Measurements from ENCODE around the gene FAU.
A peak's percentile ranks its signal among the peaks of the same experiment; 100 is the strongest.
"Not testable (repeated sequence)": the region's sequence is repeated elsewhere in the genome, so short reads cannot be mapped to it uniquely, and the experiment has no call there.

Gene FAU

DNA sequence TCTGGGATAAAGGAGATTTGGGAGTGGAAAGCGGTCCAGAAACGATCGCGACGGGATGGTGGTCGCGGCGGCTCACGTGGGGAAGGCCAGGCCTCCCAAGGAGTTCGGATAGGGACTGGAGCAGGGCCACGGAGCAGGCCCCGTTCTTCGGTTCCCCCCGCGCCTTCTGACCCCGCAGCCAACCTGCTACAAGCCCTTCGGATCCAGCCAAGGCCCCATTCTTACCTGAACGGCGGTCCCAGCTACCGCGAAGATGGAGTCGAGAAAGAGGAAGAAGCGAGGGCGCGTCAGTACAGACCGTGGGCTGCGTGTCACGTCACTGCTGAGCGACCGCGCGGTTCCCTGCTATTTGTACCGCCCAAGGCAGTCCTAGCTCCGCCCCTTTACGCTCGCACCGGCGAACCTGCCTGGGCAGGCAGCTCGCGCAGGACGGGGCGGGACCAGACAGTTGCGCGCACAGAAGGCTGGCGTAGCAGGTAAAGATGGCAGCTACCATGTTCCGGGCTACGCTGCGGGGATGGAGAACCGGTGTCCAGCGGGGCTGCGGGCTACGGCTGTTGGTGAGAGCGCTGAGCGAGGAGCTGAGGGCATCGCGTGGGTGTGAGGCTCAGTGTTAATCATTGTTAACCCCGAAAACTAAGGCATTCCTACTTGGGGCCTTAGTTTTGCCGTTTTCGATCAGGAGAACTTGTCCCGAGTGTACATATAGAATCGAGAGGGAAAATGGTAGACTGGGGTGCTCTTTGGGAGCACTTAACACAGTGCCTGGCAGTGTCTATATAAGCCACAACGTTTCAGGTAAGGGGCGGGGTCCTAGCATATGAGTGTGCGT, at the start of gene FAU, which contains the start of gene MRPL49:
Gene FAU, minus strand, starts transcription at position 270 of the 832 bp plus-strand sequence. CDS start 321 bp downstream, outside the sequence.
Gene MRPL49, plus strand, starts transcription at position 457 of the 832 bp plus-strand sequence. Its CDS starts 26 bp downstream, at position 483.
- DNase-seq (ENCODE audit: low spot score) = peak; percentile 98

DNA sequence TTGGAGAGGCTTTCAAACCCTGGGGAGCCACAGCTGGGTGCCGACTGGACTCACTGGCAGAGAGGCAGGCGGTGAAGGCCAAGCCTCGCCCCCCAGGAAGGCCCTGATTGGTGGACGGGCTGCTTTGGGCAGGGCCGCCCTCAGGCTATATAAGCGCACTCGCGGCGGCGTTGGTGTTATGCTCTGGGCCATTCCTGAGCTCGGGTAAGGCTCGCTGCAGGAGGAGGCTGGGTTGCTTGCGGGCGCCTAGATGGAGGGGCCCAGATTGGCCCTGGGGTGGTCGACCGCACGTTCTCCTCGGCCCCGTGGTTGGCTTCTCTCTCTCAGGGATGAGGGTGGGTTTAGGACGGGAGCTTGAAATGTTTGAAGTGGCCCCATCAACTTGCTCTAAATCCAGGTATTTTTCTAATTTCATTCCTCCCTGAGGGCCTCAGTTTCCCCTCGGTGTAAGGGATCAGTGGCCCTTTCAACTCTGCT, 48.2 kb upstream of the FAU start, which contains the start of gene SPDYC:
Gene SPDYC, plus strand, starts transcription at position 176 of the 477 bp plus-strand sequence. CDS start 1,125 bp downstream, outside the sequence.
- peak; percentile 46 for DNase-seq (ENCODE audit: low spot score)

DNA sequence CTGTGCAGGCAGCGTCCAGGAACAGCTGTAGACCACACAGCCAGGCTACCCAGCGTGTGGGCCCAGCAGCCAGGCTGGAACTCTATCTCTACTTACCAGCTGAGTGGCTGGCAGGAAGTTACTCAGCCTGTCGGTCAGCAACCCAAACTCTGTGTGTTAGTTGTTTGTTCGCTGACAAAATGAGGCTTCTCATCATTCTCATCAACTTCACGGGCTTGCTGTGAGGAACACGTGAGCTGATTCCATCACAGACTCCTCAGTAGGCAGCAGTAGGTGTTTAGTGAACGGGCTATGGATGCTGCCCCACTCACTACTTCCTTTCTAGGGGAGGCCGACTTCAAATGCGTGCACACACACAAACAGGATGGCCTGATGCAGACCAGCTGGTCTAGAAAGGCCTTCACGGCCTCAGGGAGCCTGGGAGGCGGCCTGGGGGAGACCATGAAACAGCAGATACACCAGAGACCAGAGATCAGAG, 47.3 kb upstream of the FAU start:
- DNase-seq (ENCODE audit: low spot score) = no peak

DNA sequence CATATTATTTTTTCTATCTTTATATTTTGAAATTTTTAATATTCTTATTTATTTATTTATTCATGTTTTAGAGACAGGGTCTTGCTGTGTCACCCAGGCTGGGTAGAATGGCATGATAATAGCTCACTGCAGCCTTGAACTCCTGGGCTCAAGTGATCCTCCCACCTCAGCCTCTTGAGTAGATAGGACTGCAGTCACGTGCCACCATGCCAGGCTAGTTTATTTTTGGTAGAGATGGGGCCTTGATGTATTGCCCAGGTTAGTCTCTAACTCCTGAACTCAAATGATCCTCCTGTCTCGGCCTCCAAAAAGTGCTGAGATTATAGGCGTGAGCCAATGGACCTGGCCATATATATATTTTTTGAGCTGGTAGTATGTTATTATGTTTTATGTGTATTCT, 45.7 kb upstream of the FAU start:
- DNase-seq (ENCODE audit: low spot score) = no peak

DNA sequence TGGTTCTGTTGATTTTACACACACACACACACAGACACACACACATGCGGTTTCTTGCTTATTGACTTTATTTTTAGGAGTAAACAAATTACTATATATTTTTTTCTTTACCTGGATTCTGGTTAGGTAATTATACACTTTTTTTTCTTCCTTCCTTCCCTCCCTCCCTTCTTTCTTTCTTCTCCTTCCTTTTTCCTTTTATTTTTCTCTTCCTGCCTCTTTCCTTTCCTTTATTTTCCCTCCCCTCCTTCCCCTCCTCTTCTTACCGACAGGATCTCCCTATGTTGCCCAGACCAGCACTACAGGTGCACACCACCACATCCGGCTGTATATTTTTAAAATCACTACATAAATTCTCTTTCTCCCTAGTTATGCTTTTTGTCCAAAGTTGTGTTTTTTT, 45.0 kb upstream of the FAU start:
- no peak for DNase-seq (ENCODE audit: low spot score)

DNA sequence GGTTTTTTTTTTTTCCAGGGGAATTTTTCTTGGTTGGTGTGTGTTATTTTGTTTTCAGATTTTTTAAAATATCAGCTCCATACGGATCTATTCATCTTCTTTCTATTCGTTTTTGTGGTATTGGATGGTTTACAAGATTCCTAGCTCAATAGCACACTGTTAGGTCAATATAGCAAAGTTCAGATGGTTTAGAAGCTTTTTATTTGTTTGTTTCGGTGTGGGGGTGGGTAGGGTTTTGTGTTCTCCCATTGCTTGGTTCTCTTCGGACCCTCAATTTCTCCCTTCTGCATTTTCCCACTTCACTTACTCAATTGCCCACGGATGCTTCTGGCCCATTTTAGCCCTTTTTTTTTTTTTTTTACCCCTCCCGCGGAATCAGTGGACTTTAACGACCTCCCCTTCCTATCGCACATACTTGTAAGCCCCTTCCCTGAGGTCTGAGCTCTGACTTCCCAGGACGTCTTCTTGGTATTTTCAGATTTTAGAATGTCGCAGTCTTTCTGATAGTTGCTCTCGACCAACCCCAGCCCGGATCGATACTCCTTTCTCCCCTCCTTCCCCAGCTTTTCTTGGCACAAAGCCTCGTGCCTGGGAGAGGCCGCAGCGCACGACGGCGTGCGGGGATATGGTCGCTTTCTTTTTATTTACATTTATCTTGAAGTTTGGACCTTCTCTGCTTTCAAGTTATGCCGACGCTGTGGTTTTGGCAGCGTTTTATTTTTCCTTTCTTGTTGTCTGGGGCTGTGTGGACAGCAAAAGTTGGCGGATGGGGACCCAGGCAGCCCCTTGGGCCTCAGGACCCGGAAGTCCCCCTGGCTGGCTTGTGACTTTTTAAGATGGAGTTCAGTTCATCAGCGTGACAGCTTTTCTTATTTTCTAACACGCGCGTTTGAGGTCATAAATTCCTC, 43.7 kb upstream of the FAU start:
- no peak for DNase-seq (ENCODE audit: low spot score)

DNA sequence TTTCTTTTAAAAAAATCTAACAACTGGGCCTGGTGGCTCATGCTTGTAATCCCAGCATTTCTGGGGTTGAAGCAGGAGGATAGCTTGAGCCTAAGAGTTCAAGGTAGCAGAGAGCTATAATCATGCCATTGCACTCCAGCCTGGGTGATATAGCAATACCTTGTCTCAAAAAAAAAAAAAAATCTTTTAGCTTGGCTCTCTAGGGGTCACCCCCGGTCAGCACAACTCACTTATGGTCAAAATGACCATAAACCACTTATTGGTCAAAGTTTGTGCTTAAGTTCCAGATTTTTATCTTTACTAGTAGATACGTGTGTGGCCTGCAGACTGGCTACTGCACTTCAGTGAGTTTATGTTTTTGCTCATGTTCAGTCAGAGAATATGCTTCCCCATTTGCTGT, 41.8 kb upstream of the FAU start:
- no peak for DNase-seq (ENCODE audit: low spot score)

DNA sequence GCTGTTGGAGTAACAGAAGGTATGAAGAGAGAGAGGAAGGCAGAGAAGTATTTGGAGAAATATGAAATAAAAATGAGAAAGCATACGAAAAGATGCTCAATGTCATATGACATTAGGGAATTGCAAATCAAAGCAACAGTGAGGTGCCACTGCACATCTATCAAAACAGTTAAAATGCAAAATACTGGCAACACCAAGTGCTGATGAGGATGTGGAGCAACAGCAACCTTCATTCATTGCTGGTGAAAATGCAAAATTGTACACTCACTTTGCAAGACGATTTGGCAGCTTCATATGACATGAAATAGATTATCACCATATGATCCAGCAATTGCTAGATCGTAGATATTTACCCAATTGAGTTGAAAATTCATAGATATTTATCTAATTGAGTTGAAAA, 38.7 kb upstream of the FAU start:
- no peak for DNase-seq (ENCODE audit: low spot score)

DNA sequence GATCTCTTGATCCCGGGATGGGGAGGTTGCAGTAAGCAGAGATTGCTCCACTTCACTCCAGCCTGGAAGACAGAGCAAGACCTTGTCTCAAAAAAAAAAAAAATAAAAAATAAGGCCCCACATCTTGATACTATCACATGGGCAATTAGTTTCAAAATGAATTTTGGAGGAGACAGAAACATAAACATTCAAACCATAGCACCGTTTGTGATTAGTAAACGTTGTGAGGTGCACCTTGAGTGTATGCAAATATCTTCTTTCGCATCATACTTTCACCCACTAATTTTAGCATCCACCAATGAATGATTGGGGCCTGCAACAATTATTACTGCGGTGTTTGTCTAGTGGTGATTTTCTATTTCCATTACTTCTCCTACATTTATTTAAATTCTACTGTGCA, 37.1 kb upstream of the FAU start:
- no peak for DNase-seq (ENCODE audit: low spot score)

DNA sequence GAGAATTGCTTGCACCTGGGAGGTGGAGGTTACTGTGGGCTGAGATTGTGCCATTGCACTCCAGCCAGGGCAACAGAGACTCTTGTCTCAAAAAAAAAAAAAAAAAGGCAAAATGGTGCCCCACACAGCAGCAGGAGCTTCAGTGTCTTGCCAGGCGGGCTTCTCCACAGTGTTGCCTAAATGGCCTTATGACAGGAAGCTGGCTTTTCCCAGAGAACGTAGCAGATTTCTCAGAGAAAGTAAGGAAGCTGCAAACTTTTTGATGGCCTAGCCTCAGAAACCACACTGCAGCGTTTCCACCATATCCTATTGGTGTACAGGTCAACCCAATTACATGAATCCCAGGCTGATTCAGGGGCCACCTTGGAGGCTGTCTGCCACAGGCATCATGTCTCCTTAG, 35.4 kb upstream of the FAU start:
- DNase-seq (ENCODE audit: low spot score) = no peak

DNA sequence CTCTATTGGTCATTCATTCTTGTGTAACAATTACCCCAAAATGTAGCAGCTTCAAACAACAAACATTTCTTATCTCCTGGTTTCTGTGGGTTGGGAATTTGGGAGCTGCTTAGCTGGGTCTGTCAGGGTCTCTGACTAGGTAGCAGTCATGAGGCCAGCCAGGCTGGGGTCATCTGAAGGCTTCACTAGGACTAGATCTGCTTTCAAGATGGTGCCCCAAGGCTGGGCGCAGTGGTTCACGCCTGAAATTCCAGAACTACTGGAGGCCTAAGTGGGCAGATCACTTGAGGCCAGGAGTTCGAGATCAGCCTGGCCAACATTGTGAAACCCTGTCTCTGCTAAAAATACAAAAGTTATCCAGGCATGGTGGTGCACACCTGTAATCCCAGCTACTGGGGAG, 35.0 kb upstream of the FAU start:
- no peak for DNase-seq (ENCODE audit: low spot score)

DNA sequence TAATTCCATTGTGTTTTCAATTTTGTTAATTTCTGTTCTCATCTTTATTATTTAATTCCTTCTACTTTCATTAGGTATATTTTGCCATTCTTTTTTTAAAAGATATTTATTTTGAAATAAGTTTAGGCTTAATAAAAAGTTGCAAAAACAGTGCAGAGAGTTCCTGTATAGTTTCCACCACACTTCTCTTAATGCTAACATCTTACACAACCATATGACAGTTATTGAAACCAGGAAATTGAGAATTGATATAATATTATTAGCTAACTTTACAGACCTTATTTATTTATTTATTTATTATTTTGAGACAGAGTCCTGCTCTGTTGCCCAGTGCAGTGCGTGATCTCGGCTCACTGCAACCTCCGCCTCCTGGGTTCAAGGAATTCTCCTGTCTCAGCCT, 34.3 kb upstream of the FAU start:
- no peak for DNase-seq (ENCODE audit: low spot score)

DNA sequence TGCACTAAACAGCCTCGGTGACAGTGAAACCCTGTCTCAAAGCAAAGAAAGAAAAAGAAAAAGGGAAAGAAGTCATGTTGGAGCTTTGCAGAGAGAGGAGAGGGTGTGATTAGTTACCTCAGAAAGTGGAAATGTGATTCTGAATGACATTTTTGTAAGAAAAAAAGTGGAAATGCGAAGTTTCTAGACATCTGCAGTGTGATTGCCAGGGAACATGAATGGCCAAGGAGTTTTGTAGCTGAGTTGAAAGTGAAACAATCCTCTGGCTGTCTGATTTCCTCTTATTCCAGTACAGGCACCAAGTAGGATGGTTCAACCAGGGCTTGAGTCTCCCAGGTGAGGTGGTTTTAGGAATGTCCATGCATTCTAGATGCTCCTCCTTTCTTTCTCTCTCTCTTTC, 30.2 kb upstream of the FAU start:
- no peak for DNase-seq (ENCODE audit: low spot score)

DNA sequence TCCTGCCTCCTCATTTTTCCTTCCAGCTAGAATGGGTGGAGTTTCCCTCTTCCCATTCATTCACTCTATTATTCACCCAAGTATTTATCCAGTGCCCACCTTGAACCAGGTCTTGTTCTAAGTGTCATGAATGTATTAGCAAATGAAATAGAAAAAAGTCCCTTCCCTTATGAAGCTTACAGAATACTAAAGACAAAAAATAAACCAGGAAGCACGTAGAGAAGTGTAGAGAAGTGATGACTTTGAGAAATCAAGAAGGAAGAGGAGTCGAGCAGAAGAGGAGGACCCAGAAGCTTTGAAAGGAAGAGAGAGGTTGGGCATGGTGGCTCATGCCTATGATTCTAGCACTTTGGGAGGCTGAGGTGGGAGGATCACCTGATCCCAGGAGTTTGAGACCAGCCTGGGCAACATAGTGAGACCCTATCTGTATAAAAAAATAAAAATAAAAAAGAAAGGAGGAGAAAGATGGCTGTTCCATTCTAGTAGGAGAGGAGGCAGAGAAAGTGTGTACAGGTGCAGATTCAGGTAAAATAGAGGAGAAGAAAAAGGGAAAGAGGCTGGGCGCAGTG, 29.5 kb upstream of the FAU start:
- DNase-seq (ENCODE audit: low spot score) = no peak

DNA sequence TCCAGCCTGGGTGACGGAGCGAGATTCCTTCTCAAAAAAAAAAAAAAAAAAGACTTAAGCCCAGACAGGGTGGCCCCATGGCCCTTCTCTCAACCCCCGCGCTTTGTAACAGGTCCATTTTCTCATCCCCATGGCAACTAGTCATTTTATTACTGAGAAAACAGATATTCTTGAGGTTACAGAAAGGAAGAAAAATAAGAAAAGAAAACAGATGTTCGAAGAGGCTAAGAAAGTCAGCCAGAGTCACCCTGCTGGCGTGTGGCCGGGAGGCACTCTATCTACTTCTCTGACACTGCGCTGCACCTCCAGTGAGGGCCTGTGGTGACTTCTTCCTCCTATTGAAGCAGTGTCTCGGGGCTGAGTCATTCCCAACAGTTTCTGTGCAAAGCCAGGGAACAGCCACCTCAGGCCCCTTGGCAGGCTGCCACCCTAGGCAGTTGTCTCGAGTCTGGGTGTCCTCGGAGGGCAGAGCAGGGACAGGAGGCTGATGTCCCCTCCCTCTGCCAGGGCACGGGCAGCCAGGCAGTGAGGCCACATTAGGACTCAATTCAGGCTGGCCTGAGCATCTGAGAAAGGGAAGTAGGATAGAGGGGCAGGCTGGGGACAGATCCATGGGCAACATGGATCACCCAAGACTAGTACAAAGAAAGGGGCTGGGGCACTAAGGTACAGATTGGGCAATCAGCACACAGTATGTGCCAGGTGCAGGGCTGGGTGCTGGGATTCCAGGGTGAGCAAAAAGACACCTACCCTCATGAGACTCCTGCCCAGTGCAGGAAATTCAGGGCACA, 28.8 kb upstream of the FAU start:
- peak; percentile 22 for DNase-seq (ENCODE audit: low spot score)

DNA sequence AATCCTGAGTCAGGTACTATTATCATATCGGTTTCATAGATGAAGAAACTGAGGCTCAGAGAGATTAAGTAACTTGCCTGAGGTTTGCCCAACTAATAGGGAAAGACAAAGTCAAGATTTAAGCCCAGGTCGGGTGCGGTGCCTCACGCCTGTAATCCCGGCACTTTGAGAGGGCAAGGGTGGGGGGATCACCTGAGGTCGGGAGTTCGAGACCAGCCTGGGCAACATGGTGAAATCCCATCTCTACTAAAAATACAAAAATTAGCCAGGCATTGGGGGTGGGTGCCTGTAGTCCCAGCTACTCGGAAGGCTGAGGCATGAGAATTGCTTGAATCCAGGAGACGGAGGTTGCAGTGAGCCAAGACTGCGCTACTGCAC, 28.2 kb upstream of the FAU start:
- not testable (repeated sequence) for DNase-seq (ENCODE audit: low spot score)

DNA sequence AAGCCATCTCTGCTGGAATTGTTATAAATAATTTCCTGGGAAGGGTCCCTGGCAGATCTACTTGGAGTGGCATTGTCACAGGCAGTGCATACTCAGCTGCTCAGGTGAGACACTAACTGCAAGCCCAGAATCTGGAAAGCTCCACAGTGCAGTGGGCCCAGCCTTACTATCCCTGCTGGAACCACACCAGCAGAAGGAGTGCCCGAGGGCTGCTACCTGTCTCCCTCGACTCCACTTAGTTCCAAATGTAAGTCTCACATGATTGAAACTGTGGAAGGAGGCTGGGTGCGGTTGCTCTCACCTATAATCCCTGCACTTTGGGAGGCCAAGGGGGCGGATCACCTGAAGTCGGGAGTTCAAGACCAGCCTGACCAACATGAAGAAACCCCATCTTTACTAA, 26.7 kb upstream of the FAU start:
- DNase-seq (ENCODE audit: low spot score) = no peak

DNA sequence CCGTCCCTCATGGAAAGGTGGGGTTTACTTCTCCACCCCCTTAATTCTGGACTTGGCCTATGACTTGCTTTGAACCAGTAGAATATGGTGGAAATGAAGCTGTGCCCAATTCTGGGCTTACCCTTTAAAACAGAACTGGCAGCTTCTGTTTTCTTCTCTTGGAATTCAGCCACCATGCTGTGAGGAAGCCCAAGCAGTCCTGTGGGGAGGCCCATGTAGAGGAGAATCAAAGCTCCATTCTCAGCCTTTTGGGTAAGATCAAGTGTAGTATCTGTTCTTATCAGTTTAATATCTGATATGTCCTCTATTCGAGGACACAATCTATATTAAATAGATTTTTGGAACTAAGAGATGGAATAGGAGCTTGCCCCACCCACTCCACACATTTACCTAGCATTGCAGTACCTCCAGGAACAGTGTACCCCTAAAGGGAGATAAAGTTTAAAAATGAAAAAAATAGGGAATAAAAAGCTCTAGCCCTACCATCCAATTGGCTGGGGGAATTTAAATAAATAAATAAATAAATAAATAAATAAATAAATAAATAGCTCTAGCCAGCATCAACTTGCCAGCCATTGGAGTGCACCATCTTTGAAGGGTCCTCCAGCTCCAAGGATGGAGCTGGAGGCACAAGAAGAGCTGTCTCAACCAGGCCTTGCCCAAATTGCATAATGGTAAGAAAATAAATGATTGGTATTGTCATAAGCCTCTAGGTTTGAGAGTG, 25.6 kb upstream of the FAU start:
- DNase-seq (ENCODE audit: low spot score) = no peak

DNA sequence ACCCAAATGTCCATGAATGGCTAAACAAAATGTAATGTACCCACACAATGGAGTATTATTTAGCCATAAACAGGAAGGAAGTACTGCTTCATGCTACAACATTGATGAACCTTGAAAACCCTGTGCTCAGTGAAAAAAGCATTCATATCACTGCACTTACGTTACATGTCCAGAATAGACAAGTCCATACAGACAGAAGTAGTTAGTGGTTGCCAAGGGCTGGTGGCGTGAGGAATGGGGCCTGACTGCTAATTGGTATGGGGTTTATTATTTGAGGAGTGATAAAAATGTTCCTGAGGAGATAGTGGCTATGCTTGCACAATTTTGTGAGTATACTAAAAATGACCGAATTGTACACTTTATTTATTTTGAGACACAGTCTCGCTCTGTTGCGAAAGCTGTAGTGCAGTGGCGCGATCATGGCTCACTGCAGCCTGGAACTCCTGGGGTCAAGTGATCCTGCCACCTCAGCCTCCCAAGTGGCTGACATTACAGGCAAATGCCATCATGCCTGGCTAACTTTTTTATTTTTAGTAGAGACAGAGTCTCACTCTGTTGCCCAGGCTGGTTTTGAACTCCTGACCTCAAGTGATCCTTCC, 20.1 kb upstream of the FAU start:
- no peak for DNase-seq (ENCODE audit: low spot score)

DNA sequence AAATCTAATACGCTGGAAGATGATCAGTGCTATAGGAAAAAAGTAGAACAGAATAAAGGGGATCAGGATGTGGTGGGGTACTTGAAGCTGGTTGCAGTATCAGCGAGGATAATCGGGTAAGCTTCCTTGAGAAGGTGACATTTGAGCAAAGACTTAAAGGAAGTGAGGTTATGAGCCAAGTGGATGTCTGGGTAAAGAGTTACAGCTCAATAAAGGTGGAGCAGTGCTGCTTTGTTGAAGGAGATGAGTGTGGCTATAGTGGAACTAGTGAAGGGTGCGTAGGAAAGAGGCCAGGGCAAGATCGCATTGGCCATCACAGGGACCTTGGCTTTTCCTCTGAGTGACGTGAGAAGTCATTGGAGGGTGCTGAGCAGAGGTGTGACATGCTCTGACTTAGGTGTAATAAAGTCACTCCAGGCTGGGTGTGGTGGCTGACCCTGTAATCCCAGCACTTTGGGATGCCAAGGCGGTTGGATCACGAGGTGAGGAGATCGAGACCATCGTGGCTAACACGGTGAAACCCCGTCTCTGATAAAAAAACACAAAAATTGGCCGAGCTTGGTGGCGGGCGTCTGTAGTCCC, 14.7 kb upstream of the FAU start:
- DNase-seq (ENCODE audit: low spot score) = no peak
